WTC11 (cell line): ENCODE data around the gene NPAS3.

Experiments
- ARID4B ChIP-seq: sonication (generic); formaldehyde crosslinking; IDR thresholded peaks from 2 replicates; pipeline ENCODE4 v1.8.0; 2023; ENCODE audit warnings: missing genetic modification reagents, mild to moderate bottlenecking, borderline replicate concordance
- ATF3 ChIP-seq: sonication (generic); formaldehyde crosslinking; conservative IDR thresholded peaks from 2 replicates; pipeline ENCODE4 v1.8.1; 2022; ENCODE audit warnings: mild to moderate bottlenecking, missing genetic modification reagents
- CREB1 ChIP-seq: sonication (generic); formaldehyde crosslinking; IDR thresholded peaks from 2 replicates; pipeline ENCODE4 v1.8.0; 2023; ENCODE audit warnings: mild to moderate bottlenecking, missing genetic modification reagents
- CTCF ChIP-seq: fragments of 200-600 bp; IDR thresholded peaks from 2 replicates; pipeline ENCODE4 v1.8.0; 2022; ENCODE audit warnings: antibody characterized with exemption
- ELF4 ChIP-seq: sonication (generic); formaldehyde crosslinking; IDR thresholded peaks from 2 replicates; pipeline ENCODE4 v1.8.1; 2022; ENCODE audit warnings: low read depth, mild to moderate bottlenecking, moderate library complexity, missing genetic modification reagents
- EMX1 ChIP-seq: fragments of 250-450 bp; sonication (Bioruptor Pico); IDR thresholded peaks from 2 replicates; pipeline ENCODE4 v1.8.0; 2021; ENCODE audit warnings: mild to moderate bottlenecking
- FOXJ3 ChIP-seq: sonication (generic); formaldehyde crosslinking; IDR thresholded peaks from 2 replicates; pipeline ENCODE4 v1.9.0; 2021; ENCODE audit warnings: missing genetic modification reagents, mild to moderate bottlenecking, borderline replicate concordance
- FOXP1 ChIP-seq: sonication (generic); formaldehyde crosslinking; IDR thresholded peaks from 2 replicates; pipeline ENCODE4 v1.8.0; 2022; ENCODE audit warnings: missing genetic modification reagents, mild to moderate bottlenecking, moderate library complexity, borderline replicate concordance
- PRRX2 ChIP-seq: fragments of 250-450 bp; sonication (Bioruptor Pico); IDR thresholded peaks from 2 replicates; pipeline ENCODE4 v1.8.0; 2021; ENCODE audit warnings: mild to moderate bottlenecking
- SP1 ChIP-seq: sonication (generic); formaldehyde crosslinking; conservative IDR thresholded peaks from 2 replicates; pipeline ENCODE4 v1.8.1; 2022; ENCODE audit warnings: missing genetic modification reagents
- ZNF138 ChIP-seq: sonication (generic); formaldehyde crosslinking; conservative IDR thresholded peaks from 2 replicates; pipeline ENCODE4 v1.8.1; 2022; ENCODE audit warnings: mild to moderate bottlenecking, moderate library complexity, missing genetic modification reagents
- ZNF317 ChIP-seq: sonication (generic); formaldehyde crosslinking; IDR thresholded peaks from 2 replicates; pipeline ENCODE4 v1.8.1; 2023; ENCODE audit warnings: low read depth, mild to moderate bottlenecking, moderate library complexity, missing genetic modification reagents, borderline replicate concordance
- ZNF423 ChIP-seq: fragments of 250-450 bp; sonication (Bioruptor Pico); IDR thresholded peaks from 2 replicates; pipeline ENCODE4 v2.1.2; 2022; ENCODE audit warnings: mild to moderate bottlenecking, moderate library complexity
- TF ChIP-seq, protein P1 (sequence below): sonication (generic); formaldehyde crosslinking; IDR thresholded peaks from 2 replicates; pipeline ENCODE4 v1.8.0; 2022; ENCODE audit warnings: mild to moderate bottlenecking, missing genetic modification reagents

- no peak for TF ChIP-seq CTCF
- TF ChIP-seq CREB1, result no peak
- TF ChIP-seq, protein P1, sequence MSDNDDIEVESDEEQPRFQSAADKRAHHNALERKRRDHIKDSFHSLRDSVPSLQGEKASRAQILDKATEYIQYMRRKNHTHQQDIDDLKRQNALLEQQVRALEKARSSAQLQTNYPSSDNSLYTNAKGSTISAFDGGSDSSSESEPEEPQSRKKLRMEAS, result no peak
- no peak for TF ChIP-seq ATF3
- TF ChIP-seq SP1 (CRISPR knock-in tag), result no peak
- TF ChIP-seq EMX1 (CRISPR knock-in tag), result no peak
- no peak for TF ChIP-seq ELF4 (CRISPR knock-in tag)
- no peak for TF ChIP-seq FOXJ3 (CRISPR knock-in tag)
- TF ChIP-seq FOXP1 (CRISPR knock-in tag), result no peak
- TF ChIP-seq PRRX2 (CRISPR knock-in tag), result no peak
- no peak for TF ChIP-seq ARID4B (CRISPR knock-in tag)
- no peak for TF ChIP-seq ZNF138
- TF ChIP-seq ZNF317 (CRISPR knock-in tag), result no peak
- TF ChIP-seq ZNF423 (CRISPR knock-in tag), result no peak
These were observed 301.8 kb downstream of the NPAS3 start for GRCh38 chr14:33240466-33240865.
